A673 (cell line): ENCODE data around the gene VANGL1. TPM values are rescaled to one million over a fixed set of nuclear protein-coding genes. Genes with fewer than 3 reads are reported as not detected.

Experiments
- BruUV-seq: library from RNA; stranded (reverse); fragments of 400-500 nt; replicated peaks from 2 replicates; lab custom pipeline; 2021; lab: Mats Ljungman, UMichigan
- CTCF ChIA-PET: fragments of 300-600 bp; sonication (Branson Sonifier 250); formaldehyde crosslinking; loops from one replicate; lab custom pipeline; 2022; ENCODE audit warnings: antibody characterized with exemption; lab: Charles Lee
- POLR2A ChIA-PET: fragments of 300-600 bp; sonication (Branson Sonifier 250); formaldehyde crosslinking; loops from one replicate; lab custom pipeline; 2022; ENCODE audit warnings: antibody characterized with exemption; ENCODE audit not compliant: low non-redundant PET; lab: Charles Lee
- DNase-seq: peaks from one replicate; pipeline ENCODE4 v3.0.0-alpha.2; 2015; ENCODE audit warnings: low spot score
- H3K27ac ChIP-seq: fragments of 200-600 bp; sonication (generic); 2 replicates; pipeline ENCODE4 v1.5.1; 2016; ENCODE audit warnings: mixed run types, low read depth, mild to moderate bottlenecking, mixed read lengths, antibody characterized with exemption, low read length; ENCODE audit not compliant: poor library complexity, severe bottlenecking
- H3K27me3 ChIP-seq: fragments of 200-600 bp; sonication (generic); replicated peaks from 2 replicates; pipeline ENCODE4 v1.6.1; 2017; ENCODE audit warnings: mixed run types, low read depth, mild to moderate bottlenecking, mixed read lengths, antibody characterized with exemption, low read length; ENCODE audit not compliant: insufficient read depth, poor library complexity
- H3K36me3 ChIP-seq: fragments of 200-600 bp; sonication (generic); 2 replicates; pipeline ENCODE4 v1.6.1; 2016; ENCODE audit warnings: mixed run types, mild to moderate bottlenecking, mixed read lengths, antibody characterized with exemption, low read length; ENCODE audit not compliant: insufficient read depth, poor library complexity, severe bottlenecking
- H3K4me1 ChIP-seq: fragments of 200-600 bp; sonication (generic); 2 replicates; pipeline ENCODE4 v1.6.1; 2017; ENCODE audit warnings: mixed run types, mild to moderate bottlenecking, mixed read lengths, antibody characterized with exemption, low read length; ENCODE audit not compliant: insufficient read depth, poor library complexity, severe bottlenecking
- H3K4me3 ChIP-seq: fragments of 200-600 bp; sonication (generic); 2 replicates; pipeline ENCODE4 v1.5.1; 2016; ENCODE audit warnings: low read depth, mixed run types, mild to moderate bottlenecking, mixed read lengths, low read length; ENCODE audit not compliant: poor library complexity, severe bottlenecking
- H3K9me3 ChIP-seq: fragments of 200-600 bp; sonication (generic); 2 replicates; pipeline ENCODE4 v1.6.1; 2016; ENCODE audit warnings: mixed run types, low read depth, mild to moderate bottlenecking, mixed read lengths, antibody characterized with exemption, low read length; ENCODE audit not compliant: poor library complexity, severe bottlenecking
- EZH2 ChIP-seq: fragments of 200-600 bp; sonication (generic); IDR thresholded peaks from 2 replicates; pipeline ENCODE4 v1.6.1; 2017; ENCODE audit warnings: borderline replicate concordance, low read depth, mild to moderate bottlenecking, mixed read lengths, antibody characterized with exemption, low read length; ENCODE audit not compliant: poor library complexity, severe bottlenecking
- intact Hi-C: fragments of 100-400 bp; cut with micrococcal nuclease; formaldehyde crosslinking; loops from one replicate; pipeline ENCODE4 v1.10.0; 2022; ENCODE audit not compliant: unreplicated experiment
- total RNA-seq: library from RNA; stranded (reverse); gene quantifications from 2 replicates; pipeline ENCODE4 v1.2.3, GENCODE V29; 2021
- TF ChIP-seq, protein P1 (sequence below): fragments of 300-800, 200-600 bp; sonication (generic); conservative IDR thresholded peaks from 2 replicates; pipeline ENCODE4 v1.5.1; 2017; ENCODE audit warnings: low read depth, mild to moderate bottlenecking, antibody characterized with exemption, low read length, moderate library complexity, mixed read lengths

Gene VANGL1
- total RNA-seq, 1 experiment from 2014 or later = 20.0 TPM

DNA sequence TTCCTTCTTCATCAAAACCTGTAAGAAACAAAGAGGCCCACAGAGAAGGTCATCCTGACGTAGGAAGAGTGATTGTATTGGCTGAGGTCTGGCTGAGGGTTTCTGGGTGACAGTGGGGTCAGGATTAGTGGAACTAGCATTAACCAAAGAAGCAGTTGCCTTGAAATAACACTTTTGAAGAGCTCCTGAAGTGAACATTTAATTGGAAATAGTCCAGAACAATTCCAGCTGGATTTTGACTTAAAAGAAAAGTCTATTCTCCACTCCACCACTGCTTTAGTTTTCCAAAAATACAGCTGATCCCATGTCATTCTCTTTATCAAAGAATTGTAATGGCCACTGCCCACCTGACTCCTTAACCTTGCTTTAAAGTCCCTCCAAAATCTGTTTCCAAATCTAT lies 99.0 kb downstream of the VANGL1 start:
- intact Hi-C loops = no loop called here
- BruUV-seq = no TSS peak
- Histone ChIP-seq H3K9me3 (no peaks in the 10 kb centered on the region), H3K4me1 (no peaks in the 10 kb centered on the region), H3K4me3 (no peak overlapping the region), H3K36me3 (no peaks in the 10 kb centered on the region), H3K27ac (no peak overlapping the region), H3K27me3 (no peaks in the 10 kb centered on the region)
- TF ChIP-seq, protein P1, sequence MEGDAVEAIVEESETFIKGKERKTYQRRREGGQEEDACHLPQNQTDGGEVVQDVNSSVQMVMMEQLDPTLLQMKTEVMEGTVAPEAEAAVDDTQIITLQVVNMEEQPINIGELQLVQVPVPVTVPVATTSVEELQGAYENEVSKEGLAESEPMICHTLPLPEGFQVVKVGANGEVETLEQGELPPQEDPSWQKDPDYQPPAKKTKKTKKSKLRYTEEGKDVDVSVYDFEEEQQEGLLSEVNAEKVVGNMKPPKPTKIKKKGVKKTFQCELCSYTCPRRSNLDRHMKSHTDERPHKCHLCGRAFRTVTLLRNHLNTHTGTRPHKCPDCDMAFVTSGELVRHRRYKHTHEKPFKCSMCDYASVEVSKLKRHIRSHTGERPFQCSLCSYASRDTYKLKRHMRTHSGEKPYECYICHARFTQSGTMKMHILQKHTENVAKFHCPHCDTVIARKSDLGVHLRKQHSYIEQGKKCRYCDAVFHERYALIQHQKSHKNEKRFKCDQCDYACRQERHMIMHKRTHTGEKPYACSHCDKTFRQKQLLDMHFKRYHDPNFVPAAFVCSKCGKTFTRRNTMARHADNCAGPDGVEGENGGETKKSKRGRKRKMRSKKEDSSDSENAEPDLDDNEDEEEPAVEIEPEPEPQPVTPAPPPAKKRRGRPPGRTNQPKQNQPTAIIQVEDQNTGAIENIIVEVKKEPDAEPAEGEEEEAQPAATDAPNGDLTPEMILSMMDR = no peak
- TF ChIP-seq EZH2 = no peak
- POLR2A ChIA-PET = no interaction called here
- CTCF ChIA-PET = no interaction called here
- DNase-seq = no peak

DNA sequence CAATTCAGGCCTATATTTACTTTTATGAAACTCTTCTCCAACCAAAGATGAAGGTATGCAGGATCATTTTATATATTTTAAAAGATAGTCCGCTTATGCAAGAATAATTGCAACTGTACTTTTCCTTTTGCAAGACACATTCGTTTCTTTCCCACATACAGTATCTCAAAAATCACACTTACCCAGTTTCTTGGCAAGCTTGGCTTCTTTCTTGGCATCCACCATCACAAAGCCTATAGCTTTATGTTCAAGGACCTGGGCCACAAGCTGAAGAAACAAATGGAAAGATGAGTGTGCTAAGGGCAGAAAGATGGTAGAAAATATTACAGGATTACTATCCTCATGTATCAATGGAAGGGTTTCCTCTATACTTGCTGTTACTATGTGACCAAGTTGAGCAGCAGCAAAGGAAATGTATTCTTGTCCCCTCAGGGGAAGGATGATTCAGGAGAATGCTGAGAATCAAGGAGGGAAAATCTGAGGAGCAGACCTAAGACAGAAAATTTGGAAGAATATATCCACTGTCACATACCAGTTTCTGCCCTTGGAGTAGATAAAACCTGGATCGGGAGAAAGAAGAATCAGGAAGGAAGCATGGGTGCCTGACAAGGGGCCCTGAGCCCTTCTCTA lies 103.0 kb downstream of the VANGL1 start:
- Histone ChIP-seq H3K36me3 (no peaks in the 10 kb centered on the region), H3K4me1 (no peaks in the 10 kb centered on the region), H3K27ac (no peak overlapping the region), H3K4me3 (no peak overlapping the region), H3K27me3 (no peaks in the 10 kb centered on the region), H3K9me3 (no peaks in the 10 kb centered on the region)
- no peak for DNase-seq
- ChIA-PET POLR2A (no interaction called here), CTCF (no interaction called here)
- intact Hi-C loops = no loop called here
- no TSS peak for BruUV-seq
- no peak for TF ChIP-seq EZH2
- TF ChIP-seq, protein P1 = no peak

DNA sequence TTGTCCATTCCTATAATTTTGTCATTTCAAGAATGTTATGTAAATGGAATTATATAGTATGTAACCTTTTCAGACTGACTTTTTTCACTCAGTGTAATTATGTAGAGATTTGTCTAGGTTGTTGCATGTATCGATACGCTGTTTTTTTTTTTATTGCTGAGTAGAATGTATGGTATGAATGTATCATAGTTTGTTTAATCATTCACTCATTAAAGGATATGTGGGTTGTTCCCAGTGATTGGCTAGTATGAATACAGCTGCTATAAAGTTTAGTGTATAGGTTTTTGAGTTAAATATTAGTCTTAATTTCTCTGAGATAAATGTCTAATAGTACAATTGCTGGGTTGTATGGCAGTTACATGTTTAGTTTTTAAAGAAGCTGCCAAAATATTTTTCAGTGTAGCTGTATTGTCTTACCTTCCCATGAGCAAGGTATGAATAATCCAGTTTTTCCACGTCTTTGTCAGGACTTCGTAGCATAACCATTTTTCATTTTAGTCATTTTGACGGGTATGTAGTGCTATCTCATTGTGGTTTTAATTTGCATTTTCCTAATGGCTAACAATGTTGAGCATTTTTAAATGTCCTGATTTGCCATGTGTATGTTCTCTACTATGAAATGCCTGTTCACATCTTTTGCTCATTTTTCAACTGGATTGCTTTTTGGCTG lies 104.4 kb downstream of the VANGL1 start:
- CTCF ChIA-PET = no interaction called here
- intact Hi-C loops = no loop called here
- Histone ChIP-seq H3K27ac (no peak overlapping the region), H3K4me3 (no peak overlapping the region), H3K4me1 (no peaks in the 10 kb centered on the region), H3K9me3 (no peaks in the 10 kb centered on the region), H3K36me3 (no peaks in the 10 kb centered on the region), H3K27me3 (no peaks in the 10 kb centered on the region)
- TF ChIP-seq EZH2 = no peak
- TF ChIP-seq, protein P1 = no peak
- DNase-seq = no peak
- no TSS peak for BruUV-seq
- POLR2A ChIA-PET = no interaction called here

Other genes with a start within 250 kb of the VANGL1 start
- gene CASQ2, start 126.7 kb downstream of the VANGL1 start, total RNA-seq = 0.15 and 0.52 TPM in 2 replicates
- gene NHLH2, start 199.2 kb downstream of the VANGL1 start, total RNA-seq = not detected in 2 replicates